AG04449 (cell line): ENCODE results near the gene OR8B4.
"Not testable (repeated sequence)": the region's sequence is repeated elsewhere in the genome, so short reads cannot be mapped to it uniquely, and the experiment has no call there.

Experiments used
- CTCF ChIA-PET: fragments of 350-600 bp; formaldehyde crosslinking; extraction: SDS; loops from one replicate; lab custom pipeline; 2021; ENCODE audit warnings: antibody characterized with exemption; lab: Yijun Ruan, JAX
- POLR2A ChIA-PET: fragments of 400-600, 350-600 bp; formaldehyde crosslinking; extraction: SDS; loops from one replicate; lab custom pipeline; 2020; ENCODE audit warnings: antibody characterized with exemption, inconsistent platforms; lab: Yijun Ruan, JAX
- DNase-seq: peaks from one replicate; pipeline ENCODE4 v3.0.0-alpha.2; 2010; ENCODE audit warnings: low read depth, low spot score
- H3K4me3 ChIP-seq: 2 replicates; pipeline ENCODE4 v1.5.1; 2011; ENCODE audit warnings: low read depth, mild to moderate bottlenecking, control low read depth, low read length
- TF ChIP-seq, protein P1 (sequence below): IDR thresholded peaks from one replicate; pipeline ENCODE4 v1.5.1; 2011; ENCODE audit warnings: mild to moderate bottlenecking, moderate library complexity, low read length, control low read depth, inconsistent platforms; ENCODE audit not compliant: insufficient read depth; ENCODE audit errors: missing control alignments

Gene OR8B4

GRCh38 chr11:124429599-124429998 is 4.9 kb upstream of the OR8B4 start:
- CTCF ChIA-PET, result interaction anchor here (1.5 to 1.7 kb wide), 3 partner anchors 14 to 361 kb away, joined by 3 to 8 read pairs (median 6); no protein-coding TSS in a partner anchor
- H3K4me3 ChIP-seq, result no peak overlapping the region
- POLR2A ChIA-PET, result no interaction called here
- TF ChIP-seq, protein P1, sequence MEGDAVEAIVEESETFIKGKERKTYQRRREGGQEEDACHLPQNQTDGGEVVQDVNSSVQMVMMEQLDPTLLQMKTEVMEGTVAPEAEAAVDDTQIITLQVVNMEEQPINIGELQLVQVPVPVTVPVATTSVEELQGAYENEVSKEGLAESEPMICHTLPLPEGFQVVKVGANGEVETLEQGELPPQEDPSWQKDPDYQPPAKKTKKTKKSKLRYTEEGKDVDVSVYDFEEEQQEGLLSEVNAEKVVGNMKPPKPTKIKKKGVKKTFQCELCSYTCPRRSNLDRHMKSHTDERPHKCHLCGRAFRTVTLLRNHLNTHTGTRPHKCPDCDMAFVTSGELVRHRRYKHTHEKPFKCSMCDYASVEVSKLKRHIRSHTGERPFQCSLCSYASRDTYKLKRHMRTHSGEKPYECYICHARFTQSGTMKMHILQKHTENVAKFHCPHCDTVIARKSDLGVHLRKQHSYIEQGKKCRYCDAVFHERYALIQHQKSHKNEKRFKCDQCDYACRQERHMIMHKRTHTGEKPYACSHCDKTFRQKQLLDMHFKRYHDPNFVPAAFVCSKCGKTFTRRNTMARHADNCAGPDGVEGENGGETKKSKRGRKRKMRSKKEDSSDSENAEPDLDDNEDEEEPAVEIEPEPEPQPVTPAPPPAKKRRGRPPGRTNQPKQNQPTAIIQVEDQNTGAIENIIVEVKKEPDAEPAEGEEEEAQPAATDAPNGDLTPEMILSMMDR, result no peak
- no peak for DNase-seq

GRCh38 chr11:124421043-124421442 is 3.6 kb downstream of the OR8B4 start:
- POLR2A ChIA-PET, result no interaction called here
- TF ChIP-seq, protein P1, result no peak
- H3K4me3 ChIP-seq, result no peak overlapping the region
- DNase-seq, result no peak
- CTCF ChIA-PET, result interaction anchor here (1.0 to 7.3 kb wide), 4 partner anchors 12 to 163 kb away, joined by 3 to 142 read pairs (median 6); no protein-coding TSS in a partner anchor

DNA sequence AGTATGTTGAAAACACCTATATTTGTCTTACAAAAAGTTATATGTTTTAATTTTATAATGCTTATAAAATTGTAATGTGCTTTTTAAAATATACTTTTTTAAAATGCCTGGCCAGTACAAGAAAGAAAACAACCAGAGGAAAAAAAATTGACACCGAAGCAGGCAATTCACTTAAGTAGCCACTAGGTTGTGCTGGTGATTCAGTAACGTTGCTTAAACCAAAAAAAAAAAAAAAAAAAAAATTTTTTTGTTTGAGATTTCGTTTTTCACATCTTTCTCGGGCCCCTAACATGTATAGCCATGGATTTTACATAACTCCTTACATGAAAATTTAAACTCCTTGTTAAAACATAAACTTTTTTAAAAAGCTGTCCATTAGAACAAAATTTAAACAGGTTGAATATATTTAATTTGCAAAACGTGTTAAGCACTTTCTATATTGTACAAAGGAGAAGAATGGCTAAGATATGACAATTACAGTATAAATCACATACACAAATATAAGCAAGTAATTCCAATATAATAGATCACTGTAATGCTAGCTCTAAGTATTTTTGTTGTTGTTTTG is 9.2 kb downstream of the OR8B4 start:
- TF ChIP-seq, protein P1, result peak; percentile 51
- CTCF ChIA-PET, result interaction anchor here (0.6 to 7.3 kb wide), 23 partner anchors 10 to 766 kb away, joined by 3 to 142 read pairs (median 4); no protein-coding TSS in a partner anchor
- POLR2A ChIA-PET, result no interaction called here
- DNase-seq, result peak; percentile 19
- H3K4me3 ChIP-seq, result no peak overlapping the region

GRCh38 chr11:124409906-124410305 is 14.8 kb downstream of the OR8B4 start:
- CTCF ChIA-PET, result interaction anchor here (1.1 to 1.2 kb wide), 2 partner anchors 11 to 16 kb away, joined by 3 read pairs; no protein-coding TSS in a partner anchor
- H3K4me3 ChIP-seq, result no peak overlapping the region
- POLR2A ChIA-PET, result no interaction called here
- DNase-seq, result no peak
- TF ChIP-seq, protein P1, result no peak

GRCh38 chr11:124405581-124405980 is 19.1 kb downstream of the OR8B4 start:
- no peak overlapping the region for H3K4me3 ChIP-seq
- POLR2A ChIA-PET, result no interaction called here
- TF ChIP-seq, protein P1, result no peak
- CTCF ChIA-PET, result interaction anchor here (1.6 kb wide), 1 partner anchor 10 kb away, joined by 9 read pairs; no protein-coding TSS in a partner anchor
- DNase-seq, result no peak

DNA sequence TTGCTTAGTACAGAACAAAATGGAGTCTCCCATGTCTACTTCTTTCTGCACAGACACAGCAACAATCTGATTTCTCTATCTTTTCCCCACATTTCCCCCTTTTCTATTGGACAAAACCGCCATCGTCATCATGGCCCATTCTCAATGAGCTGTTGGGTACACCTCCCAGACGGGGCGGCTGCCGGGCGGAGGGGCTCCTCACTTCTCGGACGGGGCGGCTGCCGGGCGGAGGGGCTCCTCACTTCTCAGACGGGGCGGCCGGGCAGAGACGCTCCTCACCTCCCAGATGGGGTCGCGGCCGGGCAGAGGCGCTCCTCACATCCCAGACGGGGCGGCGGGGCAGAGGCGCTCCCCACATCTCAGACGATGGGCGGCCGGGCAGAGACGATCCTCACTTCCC is 21.5 kb downstream of the OR8B4 start:
- H3K4me3 ChIP-seq, POLR2A ChIA-PET, DNase-seq: not testable (repeated sequence)
- CTCF ChIA-PET, result interaction anchor here (0.7 to 3.6 kb wide), 7 partner anchors 12 to 214 kb away, joined by 3 to 23 read pairs (median 14); no protein-coding TSS in a partner anchor
